ENCODE data around the gene MSANTD2. TPM values are rescaled to one million over a fixed set of nuclear protein-coding genes. Genes with fewer than 3 reads are reported as not detected.
A peak's percentile ranks its signal among the peaks of the same experiment; 100 is the strongest.

The MSANTD2 gene
- total and polyA plus RNA-seq, 9 of the 15 experiments (the other 6 are each of a cell fraction or from before 2014, with no cell fraction given), result 1.3 to 9.9 (median 5.3) TPM

DNA sequence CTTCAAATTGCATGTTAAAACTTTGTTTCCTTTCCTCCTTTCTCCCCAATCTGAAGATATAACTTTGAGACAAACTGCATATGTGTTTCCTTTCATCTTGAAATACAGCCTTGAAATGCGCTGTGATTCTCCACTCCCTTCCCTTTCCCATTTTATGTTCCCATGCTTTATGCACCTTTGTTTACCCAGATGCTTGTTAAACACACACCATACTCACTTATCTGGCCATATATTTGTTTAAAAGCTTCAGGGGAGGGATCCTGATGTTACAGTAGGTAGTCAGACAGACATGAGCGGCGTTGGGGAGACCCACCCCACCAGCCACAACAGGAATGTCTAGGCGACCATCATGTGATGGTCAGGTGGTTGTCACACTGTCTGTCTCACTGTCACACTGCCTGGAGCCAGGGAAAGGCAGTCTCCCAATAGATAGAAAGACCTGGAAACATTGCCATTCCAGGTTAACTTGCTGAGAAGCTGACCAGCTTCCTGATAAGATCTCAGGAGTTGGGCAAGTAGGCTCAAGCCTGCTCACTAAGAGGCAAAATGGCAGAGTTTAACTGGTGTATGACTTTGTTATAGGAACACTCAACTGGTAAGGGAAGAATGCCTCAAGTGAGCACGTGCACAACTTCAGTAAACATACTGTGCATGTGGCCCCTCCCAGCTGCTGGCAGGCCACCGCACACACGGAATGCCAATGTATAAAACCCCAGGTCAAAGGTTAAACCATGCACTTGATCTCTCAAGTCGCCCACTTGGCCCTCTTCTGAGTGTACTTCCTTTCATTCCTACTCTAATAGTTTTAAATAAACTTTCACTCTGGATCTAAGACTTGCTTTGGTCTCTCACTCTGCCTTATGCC lies 23.5 kb upstream of the MSANTD2 start (continued):
- TF ChIP-seq, protein P1, sequence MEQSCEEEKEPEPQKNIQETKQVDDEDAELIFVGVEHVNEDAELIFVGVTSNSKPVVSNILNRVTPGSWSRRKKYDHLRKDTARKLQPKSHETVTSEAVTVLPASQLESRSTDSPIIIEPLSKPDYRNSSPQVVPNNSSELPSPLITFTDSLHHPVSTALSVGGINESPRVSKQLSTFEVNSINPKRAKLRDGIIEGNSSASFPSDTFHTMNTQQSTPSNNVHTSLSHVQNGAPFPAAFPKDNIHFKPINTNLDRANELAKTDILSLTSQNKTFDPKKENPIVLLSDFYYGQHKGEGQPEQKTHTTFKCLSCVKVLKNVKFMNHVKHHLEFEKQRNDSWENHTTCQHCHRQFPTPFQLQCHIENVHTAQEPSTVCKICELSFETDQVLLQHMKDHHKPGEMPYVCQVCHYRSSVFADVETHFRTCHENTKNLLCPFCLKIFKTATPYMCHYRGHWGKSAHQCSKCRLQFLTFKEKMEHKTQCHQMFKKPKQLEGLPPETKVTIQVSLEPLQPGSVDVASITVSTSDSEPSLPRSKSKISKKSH (CRISPR knock-in tag; IDR thresholded peaks at IDR 0.05), result no peak
- TF ChIP-seq, protein P2, sequence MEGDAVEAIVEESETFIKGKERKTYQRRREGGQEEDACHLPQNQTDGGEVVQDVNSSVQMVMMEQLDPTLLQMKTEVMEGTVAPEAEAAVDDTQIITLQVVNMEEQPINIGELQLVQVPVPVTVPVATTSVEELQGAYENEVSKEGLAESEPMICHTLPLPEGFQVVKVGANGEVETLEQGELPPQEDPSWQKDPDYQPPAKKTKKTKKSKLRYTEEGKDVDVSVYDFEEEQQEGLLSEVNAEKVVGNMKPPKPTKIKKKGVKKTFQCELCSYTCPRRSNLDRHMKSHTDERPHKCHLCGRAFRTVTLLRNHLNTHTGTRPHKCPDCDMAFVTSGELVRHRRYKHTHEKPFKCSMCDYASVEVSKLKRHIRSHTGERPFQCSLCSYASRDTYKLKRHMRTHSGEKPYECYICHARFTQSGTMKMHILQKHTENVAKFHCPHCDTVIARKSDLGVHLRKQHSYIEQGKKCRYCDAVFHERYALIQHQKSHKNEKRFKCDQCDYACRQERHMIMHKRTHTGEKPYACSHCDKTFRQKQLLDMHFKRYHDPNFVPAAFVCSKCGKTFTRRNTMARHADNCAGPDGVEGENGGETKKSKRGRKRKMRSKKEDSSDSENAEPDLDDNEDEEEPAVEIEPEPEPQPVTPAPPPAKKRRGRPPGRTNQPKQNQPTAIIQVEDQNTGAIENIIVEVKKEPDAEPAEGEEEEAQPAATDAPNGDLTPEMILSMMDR (IDR thresholded peaks at IDR 0.05 in 2 of 3, conservative IDR thresholded peaks at IDR 0.05 in 1 of 3; ENCODE audit: insufficient read depth in 2 of 3, low read depth in 1 of 3, low read length in 3 of 3), result no peak
- TF ChIP-seq, protein P3, sequence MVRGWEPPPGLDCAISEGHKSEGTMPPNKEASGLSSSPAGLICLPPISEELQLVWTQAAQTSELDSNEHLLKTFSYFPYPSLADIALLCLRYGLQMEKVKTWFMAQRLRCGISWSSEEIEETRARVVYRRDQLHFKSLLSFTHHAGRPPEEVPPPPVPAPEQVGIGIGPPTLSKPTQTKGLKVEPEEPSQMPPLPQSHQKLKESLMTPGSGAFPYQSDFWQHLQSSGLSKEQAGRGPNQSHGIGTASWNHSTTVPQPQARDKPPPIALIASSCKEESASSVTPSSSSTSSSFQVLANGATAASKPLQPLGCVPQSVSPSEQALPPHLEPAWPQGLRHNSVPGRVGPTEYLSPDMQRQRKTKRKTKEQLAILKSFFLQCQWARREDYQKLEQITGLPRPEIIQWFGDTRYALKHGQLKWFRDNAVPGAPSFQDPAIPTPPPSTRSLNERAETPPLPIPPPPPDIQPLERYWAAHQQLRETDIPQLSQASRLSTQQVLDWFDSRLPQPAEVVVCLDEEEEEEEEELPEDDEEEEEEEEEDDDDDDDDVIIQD (CRISPR knock-in tag; IDR thresholded peaks at IDR 0.05), result no peak
- no peak for TF ChIP-seq PRMT5 (CRISPR knock-in tag; IDR thresholded peaks at IDR 0.05)
- TF ChIP-seq KDM4B (IDR thresholded peaks at IDR 0.05; ENCODE audit: borderline replicate concordance in 2 of 2, low read depth in 1 of 2), result no peak
- no peak for TF ChIP-seq MAZ (CRISPR knock-in tag; conservative IDR thresholded peaks at IDR 0.05 in 1 of 2, IDR thresholded peaks at IDR 0.05 in 1 of 2)
- TF ChIP-seq CEBPG (CRISPR knock-in tag; IDR thresholded peaks at IDR 0.05), result no peak
- TF ChIP-seq CEBPG (tag; conservative IDR thresholded peaks at IDR 0.05 in 1 of 2, IDR thresholded peaks at IDR 0.05 in 1 of 2), result peak in 1 of 2 experiments; percentile 26; a peak in 1 of 4 replicates
- TF ChIP-seq TAL1 (IDR thresholded peaks at IDR 0.05), result no peak
- TF ChIP-seq, protein P4, sequence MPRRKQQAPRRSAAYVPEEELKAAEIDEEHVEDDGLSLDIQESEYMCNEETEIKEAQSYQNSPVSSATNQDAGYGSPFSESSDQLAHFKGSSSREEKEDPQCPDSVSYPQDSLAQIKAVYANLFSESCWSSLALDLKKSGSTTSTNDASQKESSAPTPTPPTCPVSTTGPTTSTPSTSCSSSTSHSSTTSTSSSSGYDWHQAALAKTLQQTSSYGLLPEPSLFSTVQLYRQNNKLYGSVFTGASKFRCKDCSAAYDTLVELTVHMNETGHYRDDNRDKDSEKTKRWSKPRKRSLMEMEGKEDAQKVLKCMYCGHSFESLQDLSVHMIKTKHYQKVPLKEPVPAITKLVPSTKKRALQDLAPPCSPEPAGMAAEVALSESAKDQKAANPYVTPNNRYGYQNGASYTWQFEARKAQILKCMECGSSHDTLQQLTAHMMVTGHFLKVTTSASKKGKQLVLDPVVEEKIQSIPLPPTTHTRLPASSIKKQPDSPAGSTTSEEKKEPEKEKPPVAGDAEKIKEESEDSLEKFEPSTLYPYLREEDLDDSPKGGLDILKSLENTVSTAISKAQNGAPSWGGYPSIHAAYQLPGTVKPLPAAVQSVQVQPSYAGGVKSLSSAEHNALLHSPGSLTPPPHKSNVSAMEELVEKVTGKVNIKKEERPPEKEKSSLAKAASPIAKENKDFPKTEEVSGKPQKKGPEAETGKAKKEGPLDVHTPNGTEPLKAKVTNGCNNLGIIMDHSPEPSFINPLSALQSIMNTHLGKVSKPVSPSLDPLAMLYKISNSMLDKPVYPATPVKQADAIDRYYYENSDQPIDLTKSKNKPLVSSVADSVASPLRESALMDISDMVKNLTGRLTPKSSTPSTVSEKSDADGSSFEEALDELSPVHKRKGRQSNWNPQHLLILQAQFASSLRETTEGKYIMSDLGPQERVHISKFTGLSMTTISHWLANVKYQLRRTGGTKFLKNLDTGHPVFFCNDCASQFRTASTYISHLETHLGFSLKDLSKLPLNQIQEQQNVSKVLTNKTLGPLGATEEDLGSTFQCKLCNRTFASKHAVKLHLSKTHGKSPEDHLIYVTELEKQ (CRISPR knock-in tag; IDR thresholded peaks at IDR 0.05), result no peak
- TF ChIP-seq CREM (IDR thresholded peaks at IDR 0.05; ENCODE audit: low read depth), result no peak
- TF ChIP-seq ZNF589 (CRISPR knock-in tag; IDR thresholded peaks at IDR 0.05; ENCODE audit: low read depth), result no peak
- no peak for TF ChIP-seq ELF4 (CRISPR knock-in tag; IDR thresholded peaks at IDR 0.05)
